IMR-90 (cell line): ENCODE measurements around the gene TEAD2. TPM values are rescaled to one million over a fixed set of nuclear protein-coding genes. Genes with fewer than 3 reads are reported as not detected.

Experiments used
- ATAC-seq: fragments of 200-7000 bp; cut with Tn5 transposase; 2 replicates; pipeline ENCODE4 v1.9.1; 2020; ENCODE audit warnings: low read depth, mild to moderate bottlenecking, moderate library complexity
- BruUV-seq: library from RNA; stranded (reverse); fragments of 400-500 nt; replicated peaks from 2 replicates; lab custom pipeline; 2021; lab: Mats Ljungman, UMichigan
- CTCF ChIA-PET: fragments of 300-600 bp; formaldehyde crosslinking; extraction: SDS; loops from one replicate; lab custom pipeline; 2021; ENCODE audit warnings: antibody characterized with exemption; lab: Yijun Ruan, JAX
- POLR2A ChIA-PET: fragments of 300-600 bp; sonication (Branson Sonifier 250); formaldehyde crosslinking; loops from one replicate; lab custom pipeline; 2022; ENCODE audit warnings: antibody characterized with exemption; ENCODE audit not compliant: unreplicated experiment; lab: Charles Lee
- DNase-seq: peaks from one replicate; pipeline ENCODE4 v3.0.0; 2013
- H2AFZ ChIP-seq: replicated peaks from 2 replicates; pipeline ENCODE3; 2013; ENCODE audit warnings: low read length, mild to moderate bottlenecking; ENCODE audit not compliant: poor library complexity
- H2AK5ac ChIP-seq: 2 replicates; pipeline ENCODE4 v1.6.1; 2013; ENCODE audit warnings: low read depth, low read length, inconsistent platforms
- H2AK9ac ChIP-seq: replicated peaks from 2 replicates; pipeline ENCODE3; 2013; ENCODE audit warnings: mild to moderate bottlenecking, low read depth, low read length, moderate library complexity; ENCODE audit not compliant: poor library complexity
- H2BK120ac ChIP-seq: 2 replicates; pipeline ENCODE4 v1.6.1; 2013; ENCODE audit warnings: low read depth, low read length, inconsistent platforms
- H2BK15ac ChIP-seq: 3 replicates; pipeline ENCODE4 v1.6.1; 2013; ENCODE audit warnings: low read depth, low read length, inconsistent platforms
- H2BK20ac ChIP-seq: 2 replicates; pipeline ENCODE4 v1.6.1; 2013; ENCODE audit warnings: low read depth, mild to moderate bottlenecking, inconsistent platforms, low read length, moderate library complexity
- H2BK5ac ChIP-seq: 2 replicates; pipeline ENCODE4 v1.6.1; 2013; ENCODE audit warnings: mild to moderate bottlenecking, low read depth, low read length, inconsistent platforms; ENCODE audit not compliant: poor library complexity, severe bottlenecking
- H3K14ac ChIP-seq: replicated peaks from 2 replicates; pipeline ENCODE4 v1.6.1; 2013; ENCODE audit warnings: low read depth, low read length, inconsistent platforms
- H3K18ac ChIP-seq: 2 replicates; pipeline ENCODE4 v1.6.1; 2013; ENCODE audit warnings: low read depth, low read length, control low read depth
- H3K23ac ChIP-seq: 2 replicates; pipeline ENCODE4 v1.6.1; 2013; ENCODE audit warnings: low read depth, low read length, inconsistent platforms
- H3K27ac ChIP-seq: 2 replicates; pipeline ENCODE4 v1.5.1; 2013; ENCODE audit warnings: mild to moderate bottlenecking, control low read depth, low read length; ENCODE audit not compliant: insufficient read depth
- H3K27me3 ChIP-seq: 2 replicates; pipeline ENCODE4 v1.6.1; 2013; ENCODE audit warnings: low read length; ENCODE audit not compliant: control insufficient read depth, insufficient read depth
- H3K36me3 ChIP-seq: 2 replicates; pipeline ENCODE4 v1.6.1; 2013; ENCODE audit warnings: low read length, mixed read lengths; ENCODE audit not compliant: control insufficient read depth, insufficient read depth
- H3K4ac ChIP-seq: 2 replicates; pipeline ENCODE4 v1.6.1; 2013; ENCODE audit warnings: low read depth, low read length, inconsistent platforms
- H3K4me1 ChIP-seq: 2 replicates; pipeline ENCODE4 v1.6.1; 2013; ENCODE audit warnings: low read length, mixed read lengths; ENCODE audit not compliant: control insufficient read depth, insufficient read depth
- H3K4me2 ChIP-seq: 2 replicates; pipeline ENCODE4 v1.6.1; 2013; ENCODE audit warnings: low read depth, mild to moderate bottlenecking, control low read depth, low read length, moderate library complexity
- H3K4me3 ChIP-seq: 2 replicates; pipeline ENCODE4 v1.5.1; 2013; ENCODE audit warnings: low read depth, mild to moderate bottlenecking, control low read depth, low read length, moderate library complexity; ENCODE audit not compliant: insufficient read depth
- H3K56ac ChIP-seq: 2 replicates; pipeline ENCODE4 v1.6.1; 2013; ENCODE audit warnings: low read length, inconsistent platforms; ENCODE audit not compliant: insufficient read depth; ENCODE audit errors: extremely low read depth
- H3K79me1 ChIP-seq, 2 experiments: 2 replicates each; pipeline ENCODE4 v1.6.1; 2013; ENCODE audit warnings: low read length in 2 of 2, inconsistent platforms in 1 of 2, low read depth in 1 of 2
- H3K9ac ChIP-seq: 2 replicates; pipeline ENCODE4 v1.6.1; 2013; ENCODE audit warnings: low read depth, low read length, control low read depth
- H3K9me1 ChIP-seq: 2 replicates; pipeline ENCODE4 v1.6.1; 2013; ENCODE audit warnings: low read length, inconsistent platforms; ENCODE audit not compliant: insufficient read depth
- H3K9me3 ChIP-seq: 2 replicates; pipeline ENCODE4 v1.6.1; 2013; ENCODE audit warnings: low read length; ENCODE audit not compliant: control insufficient read depth, insufficient read depth
- H4K20me1 ChIP-seq: 2 replicates; pipeline ENCODE4 v1.6.1; 2013; ENCODE audit warnings: low read length, inconsistent platforms; ENCODE audit not compliant: insufficient read depth
- H4K5ac ChIP-seq: 2 replicates; pipeline ENCODE4 v1.6.1; 2013; ENCODE audit warnings: mild to moderate bottlenecking, low read depth, low read length, control low read depth
- H4K8ac ChIP-seq, 2 experiments: 2 replicates each; pipeline ENCODE4 v1.6.1; 2013; ENCODE audit warnings: low read depth in 2 of 2, low read length in 2 of 2, control low read depth in 1 of 2, inconsistent platforms in 1 of 2
- H4K91ac ChIP-seq: 2 replicates; pipeline ENCODE4 v1.6.1; 2013; ENCODE audit warnings: low read depth, low read length, inconsistent platforms; ENCODE audit not compliant: insufficient read depth
- BHLHE40 ChIP-seq: fragments of 150-350 bp; IDR thresholded peaks from 2 replicates; pipeline ENCODE4 v1.6.1; 2016; ENCODE audit warnings: mild to moderate bottlenecking, low read depth, low read length
- MAFK ChIP-seq: IDR thresholded peaks from 2 replicates; pipeline ENCODE4 v1.6.1; 2012; ENCODE audit warnings: low read depth, low read length, improper control_type of control experiment
- MAZ ChIP-seq: IDR thresholded peaks from 2 replicates; pipeline ENCODE4 v1.6.1; 2012; ENCODE audit warnings: low read depth, mild to moderate bottlenecking, low read length, improper control_type of control experiment, moderate library complexity, borderline replicate concordance
- MXI1 ChIP-seq: IDR thresholded peaks from 2 replicates; pipeline ENCODE4 v1.6.1; 2012; ENCODE audit warnings: low read depth, mild to moderate bottlenecking, low read length, moderate library complexity, borderline replicate concordance
- NFE2L2 ChIP-seq: fragments of 150-350 bp; IDR thresholded peaks from 2 replicates; pipeline ENCODE4 v1.6.1; 2016; ENCODE audit warnings: low read depth, mild to moderate bottlenecking, low read length
- POLR2A ChIP-seq: IDR thresholded peaks from 2 replicates; pipeline ENCODE4 v1.6.1; 2012; ENCODE audit warnings: mild to moderate bottlenecking, low read depth, low read length
- RCOR1 ChIP-seq: IDR thresholded peaks from 2 replicates; pipeline ENCODE4 v1.6.1; 2012; ENCODE audit warnings: mild to moderate bottlenecking, low read length, improper control_type of control experiment; ENCODE audit not compliant: insufficient replicate concordance
- WGBS, 2 experiments: methylation state at CpG; one replicate each; pipeline versions ENCODE4 v1.1.5 to v1.1.7; 2013; ENCODE audit warnings: missing lambda C conversion rate in 2 of 2; ENCODE audit not compliant: insufficient read length in 1 of 2; ENCODE audit errors: extremely low coverage in 2 of 2; 5-methylcytosine and 5-hydroxymethylcytosine counted together
- dilution Hi-C: fragments of 300-500 bp; cut with HindIII; formaldehyde crosslinking; loops from one replicate; pipeline ENCODE4 v1.14.3; 2018; ENCODE audit warnings: low sequenced_read_pairs; ENCODE audit not compliant: unreplicated experiment
- in situ Hi-C: fragments of 300-500 bp; cut with MboI; formaldehyde crosslinking; loops from 3 replicates; pipeline ENCODE4 v1.14.3; 2019; ENCODE audit warnings: low sequenced_read_pairs, inconsistent platforms, mixed read lengths
- intact Hi-C: fragments of 100-400 bp; cut with micrococcal nuclease; formaldehyde crosslinking; loops from 2 replicates; pipeline ENCODE4 v1.10.0; 2022
- polyA plus RNA-seq, 3 experiments: library from polyadenylated mRNA; depleted of rRNA; stranded (reverse); fragments of >200 nt; gene quantifications; 2 replicates each; pipeline ENCODE4 v1.2.3, GENCODE V29; 2012; ENCODE audit warnings: low replicate concordance in 1 of 3
- total RNA-seq: library from RNA; depleted of rRNA; stranded (reverse); fragments of >200 nt; gene quantifications from 2 replicates; pipeline ENCODE4 v1.2.3, GENCODE V29; 2012
- TF ChIP-seq, protein P1 (sequence below): fragments of 150-350 bp; IDR thresholded peaks from 2 replicates; pipeline ENCODE4 v1.6.1; 2016; ENCODE audit warnings: low read depth, mild to moderate bottlenecking, low read length, moderate library complexity, borderline replicate concordance

TEAD2 gene
- total and polyA plus RNA-seq, 2 of the 4 experiments (the other 2 are of a cell fraction): 30.8 to 33.6 TPM

- H3K4me1 ChIP-seq: peaks cover 2% of the 10 kb centered on the region; the same call in 1 of the 2 replicates
- intact Hi-C loops (loop anchor here (1.0 kb wide), 1 partner anchor 80 kb away; no protein-coding TSS in a partner anchor), in situ Hi-C loops (no loop called here), dilution Hi-C loops (no loop called here)
- H3K14ac ChIP-seq: peak overlapping the region; percentile 31; the same call in 1 of the 2 replicates
- H3K18ac ChIP-seq: no peak overlapping the region
- no peak; the same call in 1 of the 2 replicates for TF ChIP-seq POLR2A
- TF ChIP-seq MXI1: no peak
- no peak for TF ChIP-seq BHLHE40
- no peak for TF ChIP-seq NFE2L2
- TF ChIP-seq MAFK: no peak
- TF ChIP-seq, protein P1, sequence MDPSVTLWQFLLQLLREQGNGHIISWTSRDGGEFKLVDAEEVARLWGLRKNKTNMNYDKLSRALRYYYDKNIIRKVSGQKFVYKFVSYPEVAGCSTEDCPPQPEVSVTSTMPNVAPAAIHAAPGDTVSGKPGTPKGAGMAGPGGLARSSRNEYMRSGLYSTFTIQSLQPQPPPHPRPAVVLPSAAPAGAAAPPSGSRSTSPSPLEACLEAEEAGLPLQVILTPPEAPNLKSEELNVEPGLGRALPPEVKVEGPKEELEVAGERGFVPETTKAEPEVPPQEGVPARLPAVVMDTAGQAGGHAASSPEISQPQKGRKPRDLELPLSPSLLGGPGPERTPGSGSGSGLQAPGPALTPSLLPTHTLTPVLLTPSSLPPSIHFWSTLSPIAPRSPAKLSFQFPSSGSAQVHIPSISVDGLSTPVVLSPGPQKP: no peak
- no peak for TF ChIP-seq MAZ
- no peak for TF ChIP-seq RCOR1
- H2AK5ac ChIP-seq: peak overlapping the region; percentile 42; the same call in 1 of the 2 replicates
- no peak overlapping the region for H2BK15ac ChIP-seq
- no peak overlapping the region for H2BK120ac ChIP-seq
- peak; percentile 45 for DNase-seq
- peak overlapping the region; percentile 59 for H4K91ac ChIP-seq
- H3K27ac ChIP-seq: peak overlapping the region; percentile 39
- H3K9me1 ChIP-seq: peaks cover 8% of the 10 kb centered on the region; the same call in 1 of the 2 replicates
- no peaks in the 10 kb centered on the region for H4K20me1 ChIP-seq
- peak overlapping the region; percentile 69 for H2AK9ac ChIP-seq
- H3K4ac ChIP-seq: peak overlapping the region; percentile 65
- H3K36me3 ChIP-seq: peaks cover 12% of the 10 kb centered on the region
- H2BK20ac ChIP-seq: no peak overlapping the region
- H2BK5ac ChIP-seq: no peak overlapping the region
- CTCF ChIA-PET: no interaction called here
- peak overlapping the region; percentile 78 for H3K4me2 ChIP-seq
- H3K9ac ChIP-seq: peak overlapping the region; percentile 31; the same call in 1 of the 2 replicates
- BruUV-seq: no TSS peak
- peak; percentile 1 for ATAC-seq
- H4K8ac ChIP-seq: peak overlapping the region; percentile 46 to 100; a peak in 2 of 4 replicates
- POLR2A ChIA-PET: interaction anchor here (1.0 kb wide), 1 partner anchor 11 kb away, joined by 3 read pairs; no protein-coding TSS in a partner anchor
- H3K9me3 ChIP-seq: no peaks in the 10 kb centered on the region
- peak overlapping the region; percentile 39; the same call in 1 of the 2 replicates for H3K23ac ChIP-seq
- H3K79me1 ChIP-seq: peaks cover 9 to 47% of the 10 kb centered on the region in 2 experiments
- WGBS, 2 experiments: 0% methylated on average over 4 of the region's 14 CpGs; no CpG with 5 or more reads in 1 of the 2 experiments
- peak overlapping the region; percentile 26; the same call in 1 of the 2 replicates for H3K56ac ChIP-seq
- H3K27me3 ChIP-seq: no peaks in the 10 kb centered on the region
- H2AFZ ChIP-seq: peak overlapping the region; percentile 94
- H4K5ac ChIP-seq: peak overlapping the region; percentile 14; the same call in 1 of the 2 replicates
- peak overlapping the region; percentile 82 for H3K4me3 ChIP-seq
Observed at GRCh38 chr19:49362929-49363267, 682 bp upstream of the TEAD2 start.
